ENCODE results near the gene MICAL2.

Gene MICAL2

DNA sequence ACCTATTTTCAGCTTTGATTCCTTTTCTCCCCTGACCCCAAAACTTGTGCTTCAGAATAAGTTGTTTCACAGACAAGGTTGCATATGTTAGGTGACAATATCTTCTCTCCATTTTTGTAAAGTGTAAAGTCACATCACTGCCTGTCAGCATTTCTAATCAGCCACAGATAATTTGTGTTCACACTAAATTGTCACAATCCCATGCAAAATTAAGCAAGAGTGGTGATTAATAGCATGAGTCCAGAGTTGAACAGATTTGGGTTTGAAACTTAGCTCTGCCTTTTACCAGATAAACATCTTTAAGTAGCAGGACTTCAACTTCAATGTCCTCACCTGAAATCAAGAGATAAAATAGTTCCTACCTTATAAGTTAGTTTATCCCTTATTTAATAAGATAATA is 80.1 kb downstream of the MICAL2 start:
- no peak for DNase-seq

DNA sequence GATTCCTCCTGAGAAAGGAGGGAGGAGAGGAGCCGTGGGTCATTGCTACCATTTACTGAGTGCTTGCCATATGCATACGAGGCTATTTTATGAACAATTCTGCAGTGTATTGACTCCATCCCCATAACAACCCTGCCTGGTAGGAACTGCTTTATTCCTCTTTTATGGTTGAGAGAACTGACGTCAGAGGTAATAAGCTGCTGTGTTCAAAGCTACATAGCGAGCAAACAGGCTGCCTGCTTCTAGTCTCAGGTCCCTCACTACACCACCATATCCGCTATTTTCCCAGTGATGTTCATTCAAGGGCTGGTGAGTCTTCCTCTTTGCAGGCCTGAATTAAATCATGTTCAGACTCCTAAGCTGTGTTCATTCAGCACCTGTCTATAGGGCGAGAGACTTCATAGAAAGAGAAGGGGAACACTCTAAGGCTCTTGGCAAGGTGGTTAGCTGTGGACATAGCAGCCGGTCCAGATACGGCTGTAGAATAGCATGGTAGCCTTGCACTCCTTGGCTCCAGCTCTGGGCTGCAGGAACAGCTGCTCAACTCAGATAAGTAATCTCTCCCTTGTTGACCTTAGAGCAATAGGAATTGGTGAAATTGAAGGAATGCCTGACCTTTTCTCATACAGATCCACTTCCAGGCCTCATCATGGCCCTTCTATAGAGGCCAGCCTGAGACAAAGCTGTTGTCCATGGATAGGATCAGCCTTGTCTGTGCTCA is 82.6 kb downstream of the MICAL2 start:
- DNase-seq: no peak

- no peak for DNase-seq
These were observed 83.3 kb downstream of the MICAL2 start for GRCh38 chr11:12193515-12194336.

DNA sequence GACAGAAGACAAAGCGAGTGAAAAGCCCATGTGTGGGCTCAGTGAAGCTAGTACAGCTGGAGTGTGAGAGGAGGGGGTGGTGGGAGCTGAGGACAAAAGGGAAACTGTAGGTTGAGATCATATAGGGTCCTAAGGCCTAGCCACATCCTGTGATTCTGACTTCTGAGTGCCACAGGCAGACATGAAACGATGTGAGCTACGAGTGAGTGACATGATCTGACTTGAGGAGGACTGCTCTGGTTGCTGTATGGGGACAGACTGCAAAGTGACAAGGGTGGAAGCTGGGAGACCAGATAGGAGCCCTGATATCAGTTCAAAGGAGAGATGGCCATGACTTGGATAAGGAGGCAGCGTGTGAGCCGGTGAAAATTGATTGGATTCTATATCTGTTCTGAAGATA is 85.4 kb downstream of the MICAL2 start:
- no peak for DNase-seq

DNA sequence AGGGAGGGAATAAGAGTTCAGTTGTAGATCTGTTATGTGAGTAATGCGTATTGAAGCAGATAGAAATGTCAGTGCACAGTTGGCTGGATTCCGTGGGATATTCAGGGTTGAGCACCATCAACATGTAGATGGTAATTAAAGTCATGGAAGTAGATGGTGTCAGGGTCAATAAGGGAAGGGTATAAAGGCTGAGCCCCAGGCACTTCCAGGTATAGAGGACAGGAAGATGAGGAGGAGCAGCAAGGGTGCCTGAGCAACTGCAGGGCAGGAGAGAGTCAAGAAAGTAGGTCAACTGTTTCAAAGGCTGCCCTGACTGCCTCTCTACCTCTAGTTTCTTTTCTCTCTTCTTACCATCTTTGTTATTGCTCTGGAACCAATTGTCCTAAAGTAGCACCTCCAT is 85.9 kb downstream of the MICAL2 start:
- DNase-seq: no peak

GRCh38 chr11:12196872-12197271 is 86.5 kb downstream of the MICAL2 start:
- no peak for DNase-seq

- DNase-seq: no peak
These were observed 88.1 kb downstream of the MICAL2 start for GRCh38 chr11:12198251-12199222.

GRCh38 chr11:12199231-12199948 is 89.0 kb downstream of the MICAL2 start:
- no peak for DNase-seq

DNA sequence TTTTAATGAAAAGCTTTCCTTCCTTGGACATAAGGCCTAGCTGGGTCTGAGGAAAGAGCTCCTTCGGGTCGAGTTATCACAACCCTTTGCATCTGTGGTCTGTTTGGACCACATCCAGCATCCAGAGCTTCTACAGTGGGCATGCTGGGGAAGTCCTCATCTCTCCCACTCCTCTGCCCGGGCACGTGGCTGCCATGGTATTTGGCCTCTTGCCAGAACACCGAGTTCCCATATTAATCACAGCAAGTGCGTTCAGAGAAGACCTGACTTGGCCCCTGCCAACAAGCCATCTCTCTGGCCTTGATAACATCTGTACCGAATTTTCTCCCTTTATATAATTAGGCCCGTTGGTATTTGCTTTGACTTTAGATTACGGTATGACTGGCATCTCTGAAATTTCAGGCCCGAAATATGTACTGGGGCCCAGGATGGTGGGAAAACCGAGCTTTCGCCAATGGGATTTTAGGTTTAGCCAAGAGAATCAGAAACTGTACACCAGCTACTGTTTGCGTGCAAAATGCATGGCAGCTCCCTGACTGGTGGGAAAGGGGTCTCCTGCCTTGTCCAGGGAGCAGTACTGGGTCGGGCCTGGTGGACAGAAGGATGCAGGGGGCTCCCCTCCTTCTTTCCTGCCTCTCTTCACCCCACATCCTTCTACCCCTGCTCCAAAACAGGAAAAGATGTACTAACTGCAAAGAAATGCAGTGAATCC is 90.0 kb downstream of the MICAL2 start:
- no peak for DNase-seq

GRCh38 chr11:12200991-12201985 is 90.9 kb downstream of the MICAL2 start:
- no peak for DNase-seq

DNA sequence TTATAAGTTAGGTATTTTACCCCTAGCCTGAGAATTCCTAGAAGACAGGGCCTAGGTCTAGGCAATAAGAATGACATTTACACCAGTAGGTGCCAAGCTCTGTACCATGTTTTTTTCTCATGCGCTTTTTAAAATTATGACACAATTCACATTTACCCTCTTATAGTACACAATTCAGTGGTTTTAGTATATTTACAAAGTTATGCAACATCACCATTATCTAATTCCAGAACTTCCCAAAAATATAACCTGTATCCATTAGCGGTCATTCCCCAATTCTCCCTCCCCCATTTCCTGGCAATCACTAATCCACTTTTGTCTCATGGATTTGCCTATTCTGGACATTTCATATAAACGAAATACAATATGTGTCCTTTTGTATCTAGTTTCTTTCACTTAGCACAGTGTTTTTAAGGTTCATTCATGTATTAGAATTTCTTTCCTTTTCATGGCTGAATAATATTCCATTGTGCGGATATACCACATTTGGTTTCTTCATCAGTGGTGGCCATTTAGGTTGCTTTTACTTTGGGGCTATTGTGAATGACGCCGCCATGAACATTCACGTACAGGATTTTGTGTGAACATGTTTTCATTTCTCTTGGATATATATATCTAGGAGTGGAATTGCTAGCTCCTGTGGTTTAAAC is 92.4 kb downstream of the MICAL2 start:
- no peak for DNase-seq

- DNase-seq: no peak
These were observed 94.1 kb downstream of the MICAL2 start for GRCh38 chr11:12204506-12204905.

DNA sequence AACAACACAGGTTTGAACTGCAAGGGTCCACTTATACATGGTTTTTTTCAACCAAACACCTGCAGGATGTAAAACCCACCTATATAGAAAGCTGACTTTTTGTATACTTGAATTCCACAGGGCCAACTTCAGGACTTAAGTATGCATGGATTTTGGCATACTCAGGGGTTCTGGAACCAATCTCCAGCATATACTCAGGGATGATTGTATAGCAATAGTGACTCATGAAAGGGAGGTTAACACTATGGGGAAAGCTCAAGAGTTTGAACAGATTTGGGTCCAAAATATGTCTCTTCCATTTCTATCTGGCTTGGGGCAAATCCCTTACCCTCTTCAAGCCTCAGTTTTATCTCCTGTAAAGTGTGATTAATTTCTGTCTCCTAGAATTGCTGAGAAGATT is 94.9 kb downstream of the MICAL2 start:
- DNase-seq: no peak

- DNase-seq: no peak
These were observed 96.1 kb downstream of the MICAL2 start for GRCh38 chr11:12206529-12206928.

- DNase-seq: no peak
These were observed 97.2 kb downstream of the MICAL2 start for GRCh38 chr11:12207384-12208150.

- no peak for DNase-seq
These were observed 98.7 kb downstream of the MICAL2 start for GRCh38 chr11:12209096-12209495.

- DNase-seq: no peak
These were observed 99.8 kb downstream of the MICAL2 start for GRCh38 chr11:12210200-12210599.

DNA sequence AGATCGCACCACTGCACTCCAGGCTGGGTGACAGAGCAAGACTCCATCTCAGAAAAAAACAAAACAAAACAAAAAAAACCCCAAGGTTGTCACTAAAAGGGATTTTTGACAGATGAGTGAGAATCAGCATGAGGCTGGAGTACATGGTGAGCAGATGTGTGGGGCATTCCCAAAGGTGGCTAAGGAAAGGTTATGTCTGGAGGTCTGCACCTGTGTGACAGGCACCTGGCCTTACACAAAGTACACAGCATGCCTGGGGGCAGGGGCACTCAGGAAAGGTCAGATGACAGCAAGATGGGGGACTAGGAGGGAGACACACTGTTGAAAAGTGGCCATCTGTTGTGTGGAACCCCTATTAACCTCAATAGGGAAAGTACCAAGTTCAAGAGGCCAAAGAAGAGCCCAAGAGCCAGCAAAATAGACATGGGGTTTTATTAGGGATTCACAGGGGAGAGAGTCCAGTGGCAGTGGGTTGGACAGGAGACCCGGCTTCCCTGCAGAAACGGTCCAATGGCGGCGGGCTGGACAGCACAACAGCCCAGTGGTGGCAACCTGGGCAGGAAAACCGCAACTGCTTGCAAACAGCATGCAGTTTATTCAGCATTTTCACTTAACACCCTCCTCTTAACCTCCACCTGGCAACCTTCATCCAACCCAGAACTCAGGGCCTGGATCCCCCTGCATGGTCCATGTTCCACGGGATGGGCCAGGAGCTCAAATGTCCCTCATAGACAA is 101.1 kb downstream of the MICAL2 start:
- no peak for DNase-seq
